ENCODE measurements around the gene PCIF1. TPM values are rescaled to one million over a fixed set of nuclear protein-coding genes. Genes with fewer than 3 reads are reported as not detected.
"Not testable (repeated sequence)": the region's sequence is repeated elsewhere in the genome, so short reads cannot be mapped to it uniquely, and the experiment has no call there.

Gene PCIF1
- total and polyA plus RNA-seq, 8 donors = 13.3 to 34.9 (median 18.7) TPM

- WGBS, 2 donors = 90 to 91% methylated on average over 12 of the region's 12 CpGs
- Histone ChIP-seq H3K36me3 (peaks cover 0 to 22% (median 0%) of the 10 kb centered on the region in 3 donors), H3K27me3 (no peaks in the 10 kb centered on the region)
Observed at GRCh38 chr20:45898285-45898684, 36.2 kb upstream of the PCIF1 start.

DNA sequence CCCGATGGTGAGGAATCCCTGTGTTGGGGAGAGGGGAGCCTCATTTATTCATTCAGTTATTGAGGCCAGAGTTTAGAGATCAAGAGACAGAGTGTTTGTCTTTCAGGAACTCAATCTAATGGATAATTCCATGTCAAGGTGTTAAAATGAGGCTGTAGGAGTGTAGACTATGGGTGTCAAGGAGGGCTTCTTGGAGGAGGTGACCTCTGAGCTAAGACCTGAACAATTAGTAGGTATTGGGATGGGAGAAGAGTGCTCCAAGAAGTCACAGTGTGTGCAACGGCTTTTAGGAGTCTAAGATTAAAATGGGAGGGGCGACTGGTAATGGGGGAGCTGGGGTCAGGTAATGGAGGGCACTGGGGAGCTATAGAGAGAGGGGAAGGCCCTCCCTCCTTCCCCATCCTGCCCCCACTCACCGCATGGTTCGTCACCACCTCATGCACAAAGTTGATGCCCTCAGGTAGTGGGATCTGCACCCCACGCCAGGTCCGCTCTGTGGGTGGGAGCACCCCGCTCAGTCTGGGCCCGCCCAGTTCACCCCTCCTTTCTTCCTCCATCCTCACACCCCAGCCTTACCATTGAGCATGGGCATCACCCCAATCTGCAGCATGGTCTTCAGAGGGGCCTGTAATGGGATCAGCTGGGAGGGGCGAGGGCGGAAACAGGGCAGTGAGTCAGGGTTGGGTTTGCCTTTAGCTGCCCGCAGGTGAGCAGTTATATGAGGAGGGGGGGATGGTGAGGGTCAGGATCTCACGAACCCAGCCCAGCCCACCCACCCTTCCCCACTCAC is 35.2 kb upstream of the PCIF1 start:
- intact Hi-C loops (cut with DNase I) = no loop called here
- FAIRE-seq (no peak), DNase-seq (no peak), ATAC-seq (no peak)
- WGBS, 2 donors = 78 to 88% methylated on average over 9 to 13 of the region's 13 CpGs
- Histone ChIP-seq H3K4me1 (no peaks in the 10 kb centered on the region), H3K4me3 (no peak overlapping the region), H3K27me3 (no peaks in the 10 kb centered on the region), H3K27ac (no peak overlapping the region), H3K36me3 (peaks cover 0 to 24% (median 0%) of the 10 kb centered on the region in 3 donors), H3K9me3 (no peaks in the 10 kb centered on the region)
- TF ChIP-seq, protein P1, sequence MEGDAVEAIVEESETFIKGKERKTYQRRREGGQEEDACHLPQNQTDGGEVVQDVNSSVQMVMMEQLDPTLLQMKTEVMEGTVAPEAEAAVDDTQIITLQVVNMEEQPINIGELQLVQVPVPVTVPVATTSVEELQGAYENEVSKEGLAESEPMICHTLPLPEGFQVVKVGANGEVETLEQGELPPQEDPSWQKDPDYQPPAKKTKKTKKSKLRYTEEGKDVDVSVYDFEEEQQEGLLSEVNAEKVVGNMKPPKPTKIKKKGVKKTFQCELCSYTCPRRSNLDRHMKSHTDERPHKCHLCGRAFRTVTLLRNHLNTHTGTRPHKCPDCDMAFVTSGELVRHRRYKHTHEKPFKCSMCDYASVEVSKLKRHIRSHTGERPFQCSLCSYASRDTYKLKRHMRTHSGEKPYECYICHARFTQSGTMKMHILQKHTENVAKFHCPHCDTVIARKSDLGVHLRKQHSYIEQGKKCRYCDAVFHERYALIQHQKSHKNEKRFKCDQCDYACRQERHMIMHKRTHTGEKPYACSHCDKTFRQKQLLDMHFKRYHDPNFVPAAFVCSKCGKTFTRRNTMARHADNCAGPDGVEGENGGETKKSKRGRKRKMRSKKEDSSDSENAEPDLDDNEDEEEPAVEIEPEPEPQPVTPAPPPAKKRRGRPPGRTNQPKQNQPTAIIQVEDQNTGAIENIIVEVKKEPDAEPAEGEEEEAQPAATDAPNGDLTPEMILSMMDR (IDR thresholded peaks at IDR 0.05) = no peak

More at GRCh38 chr20:45898285-45898684, 36.2 kb upstream of the PCIF1 start:
- TF ChIP-seq, protein P1 (IDR thresholded peaks at IDR 0.05) = no peak
- no peaks in the 10 kb centered on the region for H3K9me3 ChIP-seq
- no peak for ATAC-seq
- no peak overlapping the region for H3K27ac ChIP-seq
- H3K4me3 ChIP-seq = no peak overlapping the region
- no peak for FAIRE-seq
- intact Hi-C loops (cut with DNase I) = no loop called here
- no peaks in the 10 kb centered on the region for H3K4me1 ChIP-seq
- no peak for DNase-seq

DNA sequence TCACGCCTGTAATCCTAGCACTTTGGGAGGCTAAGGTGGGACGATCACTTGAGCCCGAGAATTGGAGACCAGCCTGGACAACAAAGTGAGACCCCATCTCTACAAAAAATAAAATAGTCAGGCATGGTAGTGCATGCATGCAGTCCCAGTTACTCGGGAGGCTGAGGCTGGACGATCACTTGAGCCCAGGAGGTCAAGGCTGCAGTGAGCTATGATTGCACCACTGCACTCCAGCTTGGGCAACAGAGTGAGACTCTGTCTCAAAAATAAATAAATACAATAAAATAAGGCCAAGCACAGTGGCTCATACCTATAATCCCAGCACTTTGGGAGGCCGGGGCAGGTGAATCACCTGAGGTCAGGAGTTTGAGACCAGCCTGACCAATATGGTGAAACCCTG is 33.2 kb upstream of the PCIF1 start:
- peaks cover 0 to 39% (median 0%) of the 10 kb centered on the region in 3 donors for H3K36me3 ChIP-seq
- WGBS, 2 donors = 90 to 93% methylated on average over 6 of the region's 6 CpGs
- not testable (repeated sequence) for FAIRE-seq

DNA sequence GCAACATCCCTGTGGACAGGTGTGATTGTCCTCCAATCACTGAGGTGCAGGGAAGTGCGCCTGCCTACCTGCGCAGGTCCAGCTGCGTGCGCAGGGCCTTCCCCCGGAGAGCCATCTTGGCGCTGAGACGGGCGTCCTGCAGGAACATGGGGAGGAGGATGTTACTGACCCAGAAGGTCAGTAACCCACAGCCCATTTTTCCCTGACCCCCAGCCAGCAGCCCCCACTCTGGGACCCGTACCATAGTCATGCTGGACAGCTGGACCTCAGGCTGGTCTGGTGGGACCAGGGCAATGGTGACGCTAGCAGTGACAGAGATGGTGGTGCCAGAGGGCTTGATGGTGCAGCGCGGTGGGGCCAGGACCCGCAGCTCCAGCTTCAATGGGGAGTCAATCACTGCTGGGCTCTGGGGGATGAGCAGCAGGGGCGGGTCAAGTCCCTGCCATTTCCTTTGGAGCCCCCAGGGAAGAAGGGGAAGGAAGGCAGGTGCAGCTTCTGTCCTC is 32.2 kb upstream of the PCIF1 start:
- H3K4me3 ChIP-seq = no peak overlapping the region
- intact Hi-C loops (cut with DNase I) = no loop called here
- DNase-seq (no peak), FAIRE-seq (no peak), ATAC-seq (peak in 1 of 4 donors; percentile 14)
- no peaks in the 10 kb centered on the region for H3K9me3 ChIP-seq
- no peak overlapping the region for H3K27ac ChIP-seq
- H3K27me3 ChIP-seq = no peaks in the 10 kb centered on the region
- H3K4me1 ChIP-seq = no peaks in the 10 kb centered on the region
- 92 to 95% methylated on average over 14 of the region's 14 CpGs for WGBS, 2 donors
- TF ChIP-seq, protein P1 (IDR thresholded peaks at IDR 0.05) = no peak
- H3K36me3 ChIP-seq = peaks cover 0 to 39% (median 0%) of the 10 kb centered on the region in 3 donors

More for the DNA sequence above, 33.2 kb upstream of the PCIF1 start:
- H3K27ac ChIP-seq; DNase-seq; H3K9me3 ChIP-seq; H3K4me3 ChIP-seq; H3K4me1 ChIP-seq; ATAC-seq; H3K27me3 ChIP-seq; intact Hi-C loops (cut with DNase I): not testable (repeated sequence)

DNA sequence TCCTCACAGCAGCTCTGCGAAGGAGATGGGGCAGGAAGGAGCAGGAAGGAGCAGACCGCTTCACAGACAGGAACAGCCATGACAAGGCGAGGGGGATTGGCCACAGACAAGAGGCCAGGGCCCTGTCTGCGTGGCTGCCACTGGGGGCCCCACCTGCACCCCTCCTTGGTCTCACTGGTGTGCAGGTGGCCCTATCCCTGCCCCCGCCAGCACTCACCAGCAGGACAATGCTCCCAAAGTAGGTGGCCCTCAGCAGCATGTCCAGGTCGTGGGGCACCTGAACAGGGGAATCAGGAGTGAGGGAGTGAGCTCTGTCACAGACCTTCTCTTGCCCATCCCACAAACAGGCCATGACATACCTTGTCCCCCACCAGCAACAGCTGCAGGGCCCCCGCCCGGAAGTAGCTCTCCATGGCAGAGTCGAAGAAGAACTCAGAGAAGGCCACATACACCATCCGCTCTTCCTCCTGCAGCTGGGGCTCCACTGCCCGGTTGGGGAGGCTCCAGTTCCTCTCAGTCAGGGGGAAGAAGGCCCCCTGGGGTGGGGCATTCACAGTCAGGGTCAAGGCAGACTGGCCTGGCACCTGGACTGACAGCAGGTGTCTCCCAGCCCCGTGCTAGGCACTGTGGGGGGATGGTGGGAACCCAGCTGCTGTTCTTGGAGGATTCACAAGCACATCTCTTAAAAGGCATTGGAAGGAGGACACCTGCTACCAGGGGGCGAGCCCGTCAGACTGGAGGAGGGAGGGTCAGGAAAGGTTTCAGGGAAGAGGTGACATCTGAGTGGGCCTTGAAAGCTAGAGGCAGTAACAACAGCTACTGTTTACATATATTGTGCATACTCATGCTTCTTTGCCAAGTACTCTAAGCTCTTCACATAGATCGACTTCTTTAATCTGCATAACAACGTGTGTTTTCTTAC is 29.6 kb upstream of the PCIF1 start:
- no peak overlapping the region for H3K4me3 ChIP-seq
- H3K4me1 ChIP-seq = no peaks in the 10 kb centered on the region
- H3K27ac ChIP-seq = no peak overlapping the region
- no peak for ATAC-seq
- DNase-seq = no peak
- intact Hi-C loops (cut with DNase I) = no loop called here
- TF ChIP-seq, protein P1 (IDR thresholded peaks at IDR 0.05) = no peak
- H3K9me3 ChIP-seq = no peaks in the 10 kb centered on the region
- H3K27me3 ChIP-seq = no peaks in the 10 kb centered on the region
- WGBS, 2 donors = 82 to 84% methylated on average over 16 of the region's 16 CpGs
- no peak for FAIRE-seq
- H3K36me3 ChIP-seq = peaks cover 0 to 35% (median 0%) of the 10 kb centered on the region in 3 donors

All from pancreas (tissue), 10 donors.